ENCODE measurements around the gene LKAAEAR1. TPM values are rescaled to one million over a fixed set of nuclear protein-coding genes. Genes with fewer than 3 reads are reported as not detected.

The LKAAEAR1 gene
- total and polyA plus RNA-seq, 2 experiments from 2014 or later, result 1.8 TPM; not detected in 1

DNA sequence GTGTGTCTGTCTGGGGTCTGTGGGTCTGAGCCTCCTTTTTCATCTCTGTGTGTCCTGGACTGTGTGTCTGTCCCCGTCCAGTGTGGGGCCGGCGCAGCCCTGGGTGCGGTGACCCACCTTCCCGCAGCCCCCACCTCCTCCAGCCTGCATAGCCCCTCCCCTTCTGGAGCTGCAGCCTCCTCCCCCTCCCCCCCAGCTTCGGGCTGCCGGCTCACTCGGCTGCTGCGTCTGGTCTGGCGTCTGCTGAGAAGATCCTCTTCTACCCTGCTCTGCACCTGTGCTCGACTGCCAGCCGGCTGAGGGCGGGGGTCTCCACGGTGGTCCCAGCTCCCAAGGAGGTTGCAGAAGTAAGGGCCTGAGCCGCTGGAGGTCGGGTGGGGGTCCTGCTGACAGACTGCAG is 7.6 kb upstream of the LKAAEAR1 start (continued):
- TF ChIP-seq, protein P1, sequence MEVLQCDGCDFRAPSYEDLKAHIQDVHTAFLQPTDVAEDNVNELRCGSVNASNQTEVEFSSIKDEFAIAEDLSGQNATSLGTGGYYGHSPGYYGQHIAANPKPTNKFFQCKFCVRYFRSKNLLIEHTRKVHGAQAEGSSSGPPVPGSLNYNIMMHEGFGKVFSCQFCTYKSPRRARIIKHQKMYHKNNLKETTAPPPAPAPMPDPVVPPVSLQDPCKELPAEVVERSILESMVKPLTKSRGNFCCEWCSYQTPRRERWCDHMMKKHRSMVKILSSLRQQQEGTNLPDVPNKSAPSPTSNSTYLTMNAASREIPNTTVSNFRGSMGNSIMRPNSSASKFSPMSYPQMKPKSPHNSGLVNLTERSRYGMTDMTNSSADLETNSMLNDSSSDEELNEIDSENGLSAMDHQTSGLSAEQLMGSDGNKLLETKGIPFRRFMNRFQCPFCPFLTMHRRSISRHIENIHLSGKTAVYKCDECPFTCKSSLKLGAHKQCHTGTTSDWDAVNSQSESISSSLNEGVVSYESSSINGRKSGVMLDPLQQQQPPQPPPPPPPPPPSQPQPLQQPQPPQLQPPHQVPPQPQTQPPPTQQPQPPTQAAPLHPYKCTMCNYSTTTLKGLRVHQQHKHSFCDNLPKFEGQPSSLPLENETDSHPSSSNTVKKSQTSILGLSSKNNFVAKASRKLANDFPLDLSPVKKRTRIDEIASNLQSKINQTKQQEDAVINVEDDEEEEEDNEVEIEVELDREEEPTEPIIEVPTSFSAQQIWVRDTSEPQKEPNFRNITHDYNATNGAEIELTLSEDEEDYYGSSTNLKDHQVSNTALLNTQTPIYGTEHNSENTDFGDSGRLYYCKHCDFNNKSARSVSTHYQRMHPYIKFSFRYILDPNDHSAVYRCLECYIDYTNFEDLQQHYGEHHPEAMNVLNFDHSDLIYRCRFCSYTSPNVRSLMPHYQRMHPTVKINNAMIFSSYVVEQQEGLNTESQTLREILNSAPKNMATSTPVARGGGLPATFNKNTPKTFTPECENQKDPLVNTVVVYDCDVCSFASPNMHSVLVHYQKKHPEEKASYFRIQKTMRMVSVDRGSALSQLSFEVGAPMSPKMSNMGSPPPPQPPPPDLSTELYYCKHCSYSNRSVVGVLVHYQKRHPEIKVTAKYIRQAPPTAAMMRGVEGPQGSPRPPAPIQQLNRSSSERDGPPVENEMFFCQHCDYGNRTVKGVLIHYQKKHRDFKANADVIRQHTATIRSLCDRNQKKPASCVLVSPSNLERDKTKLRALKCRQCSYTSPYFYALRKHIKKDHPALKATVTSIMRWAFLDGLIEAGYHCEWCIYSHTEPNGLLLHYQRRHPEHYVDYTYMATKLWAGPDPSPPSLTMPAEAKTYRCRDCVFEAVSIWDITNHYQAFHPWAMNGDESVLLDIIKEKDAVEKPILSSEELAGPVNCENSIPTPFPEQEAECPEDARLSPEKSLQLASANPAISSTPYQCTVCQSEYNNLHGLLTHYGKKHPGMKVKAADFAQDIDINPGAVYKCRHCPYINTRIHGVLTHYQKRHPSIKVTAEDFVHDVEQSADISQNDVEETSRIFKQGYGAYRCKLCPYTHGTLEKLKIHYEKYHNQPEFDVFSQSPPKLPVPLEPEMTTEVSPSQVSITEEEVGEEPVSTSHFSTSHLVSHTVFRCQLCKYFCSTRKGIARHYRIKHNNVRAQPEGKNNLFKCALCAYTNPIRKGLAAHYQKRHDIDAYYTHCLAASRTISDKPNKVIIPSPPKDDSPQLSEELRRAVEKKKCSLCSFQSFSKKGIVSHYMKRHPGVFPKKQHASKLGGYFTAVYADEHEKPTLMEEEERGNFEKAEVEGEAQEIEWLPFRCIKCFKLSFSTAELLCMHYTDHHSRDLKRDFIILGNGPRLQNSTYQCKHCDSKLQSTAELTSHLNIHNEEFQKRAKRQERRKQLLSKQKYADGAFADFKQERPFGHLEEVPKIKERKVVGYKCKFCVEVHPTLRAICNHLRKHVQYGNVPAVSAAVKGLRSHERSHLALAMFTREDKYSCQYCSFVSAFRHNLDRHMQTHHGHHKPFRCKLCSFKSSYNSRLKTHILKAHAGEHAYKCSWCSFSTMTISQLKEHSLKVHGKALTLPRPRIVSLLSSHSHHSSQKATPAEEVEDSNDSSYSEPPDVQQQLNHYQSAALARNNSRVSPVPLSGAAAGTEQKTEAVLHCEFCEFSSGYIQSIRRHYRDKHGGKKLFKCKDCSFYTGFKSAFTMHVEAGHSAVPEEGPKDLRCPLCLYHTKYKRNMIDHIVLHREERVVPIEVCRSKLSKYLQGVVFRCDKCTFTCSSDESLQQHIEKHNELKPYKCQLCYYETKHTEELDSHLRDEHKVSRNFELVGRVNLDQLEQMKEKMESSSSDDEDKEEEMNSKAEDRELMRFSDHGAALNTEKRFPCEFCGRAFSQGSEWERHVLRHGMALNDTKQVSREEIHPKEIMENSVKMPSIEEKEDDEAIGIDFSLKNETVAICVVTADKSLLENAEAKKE (CRISPR knock-in tag; IDR thresholded peaks at IDR 0.05), result no peak

DNA sequence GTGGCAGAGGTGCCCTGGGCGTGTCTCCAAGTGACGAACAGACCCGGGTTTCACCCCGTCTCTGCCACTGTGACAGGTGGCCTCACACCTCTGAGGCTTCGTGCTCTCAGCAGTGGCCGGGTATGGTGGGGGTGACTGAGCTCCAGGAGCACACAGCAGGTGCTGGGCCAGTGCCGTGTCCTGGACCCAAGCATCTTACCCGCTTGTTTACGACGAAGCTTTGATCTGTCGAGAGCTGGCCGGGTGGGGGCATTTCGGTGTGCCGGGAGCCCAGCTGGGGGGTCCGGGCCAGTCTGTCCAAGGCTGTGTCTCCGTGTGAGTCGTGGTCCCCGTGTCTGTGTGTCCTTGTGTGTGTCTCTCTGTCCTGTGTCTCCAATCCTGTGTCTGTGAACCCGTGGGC is 7.1 kb upstream of the LKAAEAR1 start:
- no peak for ATAC-seq
- Histone ChIP-seq H3K9me2 (ENCODE audit: insufficient read depth) (no peaks in the 10 kb centered on the region), H3K4me3 (no peak overlapping the region), H3K27ac (ENCODE audit: low read depth) (no peak overlapping the region), H3K4me1 (ENCODE audit: insufficient read depth) (no peaks in the 10 kb centered on the region), H3F3A (replicated peaks; ENCODE audit: low read depth) (no peaks in the 10 kb centered on the region), H2AFZ (no peak overlapping the region), H3K27me3 (ENCODE audit: insufficient read depth) (no peaks in the 10 kb centered on the region), H3K4me2 (no peak overlapping the region), H4K20me1 (replicated peaks; ENCODE audit: insufficient read depth) (no peaks in the 10 kb centered on the region), H3K79me2 (replicated peaks; ENCODE audit: insufficient read depth) (no peaks in the 10 kb centered on the region), H3K36me3 (ENCODE audit: insufficient read depth) (no peaks in the 10 kb centered on the region)
- no peak for DNase-seq (ENCODE audit: low spot score)
- peaks cover 7% of the 10 kb centered on the region for H3K4me1 Mint-ChIP-seq
- peaks cover 12% of the 10 kb centered on the region for H3K27me3 Mint-ChIP-seq (ENCODE audit: insufficient read depth, low read depth, poor library complexity)
- no peak overlapping the region for H3K27ac Mint-ChIP-seq
- H3K36me3 Mint-ChIP-seq (ENCODE audit: low read depth), result no peaks in the 10 kb centered on the region; the same call in 2 of the 3 replicates
- H3K4me3 Mint-ChIP-seq, result no peak overlapping the region; the same call in 2 of the 3 replicates
- no peaks in the 10 kb centered on the region; the same call in 2 of the 3 replicates for H3K9me3 Mint-ChIP-seq
- TF ChIP-seq ZNF114 (CRISPR knock-in tag; IDR thresholded peaks at IDR 0.05), result no peak
- TF ChIP-seq ZNF331 (CRISPR knock-in tag; IDR thresholded peaks at IDR 0.05; ENCODE audit: low read depth), result no peak
- TF ChIP-seq, protein P2, sequence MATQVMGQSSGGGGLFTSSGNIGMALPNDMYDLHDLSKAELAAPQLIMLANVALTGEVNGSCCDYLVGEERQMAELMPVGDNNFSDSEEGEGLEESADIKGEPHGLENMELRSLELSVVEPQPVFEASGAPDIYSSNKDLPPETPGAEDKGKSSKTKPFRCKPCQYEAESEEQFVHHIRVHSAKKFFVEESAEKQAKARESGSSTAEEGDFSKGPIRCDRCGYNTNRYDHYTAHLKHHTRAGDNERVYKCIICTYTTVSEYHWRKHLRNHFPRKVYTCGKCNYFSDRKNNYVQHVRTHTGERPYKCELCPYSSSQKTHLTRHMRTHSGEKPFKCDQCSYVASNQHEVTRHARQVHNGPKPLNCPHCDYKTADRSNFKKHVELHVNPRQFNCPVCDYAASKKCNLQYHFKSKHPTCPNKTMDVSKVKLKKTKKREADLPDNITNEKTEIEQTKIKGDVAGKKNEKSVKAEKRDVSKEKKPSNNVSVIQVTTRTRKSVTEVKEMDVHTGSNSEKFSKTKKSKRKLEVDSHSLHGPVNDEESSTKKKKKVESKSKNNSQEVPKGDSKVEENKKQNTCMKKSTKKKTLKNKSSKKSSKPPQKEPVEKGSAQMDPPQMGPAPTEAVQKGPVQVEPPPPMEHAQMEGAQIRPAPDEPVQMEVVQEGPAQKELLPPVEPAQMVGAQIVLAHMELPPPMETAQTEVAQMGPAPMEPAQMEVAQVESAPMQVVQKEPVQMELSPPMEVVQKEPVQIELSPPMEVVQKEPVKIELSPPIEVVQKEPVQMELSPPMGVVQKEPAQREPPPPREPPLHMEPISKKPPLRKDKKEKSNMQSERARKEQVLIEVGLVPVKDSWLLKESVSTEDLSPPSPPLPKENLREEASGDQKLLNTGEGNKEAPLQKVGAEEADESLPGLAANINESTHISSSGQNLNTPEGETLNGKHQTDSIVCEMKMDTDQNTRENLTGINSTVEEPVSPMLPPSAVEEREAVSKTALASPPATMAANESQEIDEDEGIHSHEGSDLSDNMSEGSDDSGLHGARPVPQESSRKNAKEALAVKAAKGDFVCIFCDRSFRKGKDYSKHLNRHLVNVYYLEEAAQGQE (IDR thresholded peaks at IDR 0.05; ENCODE audit: unreplicated experiment), result no peak
- TF ChIP-seq, protein P1 (CRISPR knock-in tag; IDR thresholded peaks at IDR 0.05), result no peak
